Measurements from ENCODE around the gene ATP1A1. TPM values are rescaled to one million over a fixed set of nuclear protein-coding genes. Genes with fewer than 3 reads are reported as not detected.

ATP1A1 gene
- total and polyA plus RNA-seq, 2 experiments from 2014 or later, result 117 to 202 TPM

- H3K4me3 ChIP-seq, result no peak overlapping the region
- Mint-ChIP-seq H3K27ac (no peak overlapping the region), H3K9me3 (no peaks in the 10 kb centered on the region), H3K4me1 (peaks cover 62% of the 10 kb centered on the region), H3K27me3 (ENCODE audit: insufficient read depth, low read depth, poor library complexity) (no peaks in the 10 kb centered on the region), H3K4me3 (no peak overlapping the region), H3K36me3 (ENCODE audit: low read depth) (peaks cover 20% of the 10 kb centered on the region)
- no peaks in the 10 kb centered on the region for H3K9me2 ChIP-seq (ENCODE audit: insufficient read depth)
- no peak overlapping the region for H2AFZ ChIP-seq
- H3K4me1 ChIP-seq (ENCODE audit: insufficient read depth), result peaks cover 50% of the 10 kb centered on the region
- H3K4me2 ChIP-seq, result 0 out of 2 replicates have a peak overlapping the region, but pooled peaks have one; percentile 8
- no peaks in the 10 kb centered on the region for H3K27me3 ChIP-seq (ENCODE audit: insufficient read depth)
- ATAC-seq, result no peak
- DNase-seq (ENCODE audit: low spot score), result no peak
- H3F3A ChIP-seq (replicated peaks; ENCODE audit: low read depth), result no peaks in the 10 kb centered on the region
- peaks cover 15% of the 10 kb centered on the region; the same call in 1 of the 2 replicates for H3K36me3 ChIP-seq (ENCODE audit: insufficient read depth)
- TF ChIP-seq CREB1 (CRISPR knock-in tag; IDR thresholded peaks at IDR 0.05; ENCODE audit: low read depth) (no peak), ETS1 (IDR thresholded peaks at IDR 0.05) (no peak), STAT1 (IDR thresholded peaks at IDR 0.05; ENCODE audit: unreplicated experiment) (no peak), ZNF462 (CRISPR knock-in tag; IDR thresholded peaks at IDR 0.05) (no peak), NANOG (IDR thresholded peaks at IDR 0.05; ENCODE audit: borderline replicate concordance) (no peak), REST (IDR thresholded peaks at IDR 0.05; ENCODE audit: unreplicated experiment) (no peak), JUNB (IDR thresholded peaks at IDR 0.05; ENCODE audit: unreplicated experiment) (no peak), EZH2 (IDR thresholded peaks at IDR 0.05; ENCODE audit: low read depth, unreplicated experiment) (no peak), POLR2AphosphoS5 (IDR thresholded peaks at IDR 0.05; ENCODE audit: low read depth) (no peak), EZH2phosphoT487 (IDR thresholded peaks at IDR 0.05; ENCODE audit: unreplicated experiment) (no peak)
- H3K27ac ChIP-seq (ENCODE audit: low read depth), result no peak overlapping the region
- peaks cover 49% of the 10 kb centered on the region for H4K20me1 ChIP-seq (replicated peaks; ENCODE audit: insufficient read depth)
- H3K79me2 ChIP-seq (replicated peaks; ENCODE audit: insufficient read depth), result peaks cover 90% of the 10 kb centered on the region
Observed at GRCh38 chr1:116380499-116381242, 7.6 kb downstream of the ATP1A1 start.
